D721Med (cell line): Measurements from ENCODE around the gene ALG11.
"Not testable (repeated sequence)": the region's sequence is repeated elsewhere in the genome, so short reads cannot be mapped to it uniquely, and the experiment has no call there.

ENCODE experiments used
- DNase-seq: peaks from one replicate; pipeline ENCODE4 v3.0.0; 2011; ENCODE audit warnings: low spot score; ENCODE audit not compliant: insufficient read length
- FAIRE-seq: peaks from 2 replicates; lab custom pipeline; 2011; peaks lifted over from hg19 to GRCh38; lab: Jason Lieb, UNC
- TF ChIP-seq, protein P1 (sequence below): IDR thresholded peaks from 2 replicates; pipeline ENCODE4 v1.5.1; 2012; ENCODE audit warnings: mild to moderate bottlenecking, control low read depth; ENCODE audit not compliant: insufficient read depth; ENCODE audit errors: missing control alignments

ALG11 gene

DNA sequence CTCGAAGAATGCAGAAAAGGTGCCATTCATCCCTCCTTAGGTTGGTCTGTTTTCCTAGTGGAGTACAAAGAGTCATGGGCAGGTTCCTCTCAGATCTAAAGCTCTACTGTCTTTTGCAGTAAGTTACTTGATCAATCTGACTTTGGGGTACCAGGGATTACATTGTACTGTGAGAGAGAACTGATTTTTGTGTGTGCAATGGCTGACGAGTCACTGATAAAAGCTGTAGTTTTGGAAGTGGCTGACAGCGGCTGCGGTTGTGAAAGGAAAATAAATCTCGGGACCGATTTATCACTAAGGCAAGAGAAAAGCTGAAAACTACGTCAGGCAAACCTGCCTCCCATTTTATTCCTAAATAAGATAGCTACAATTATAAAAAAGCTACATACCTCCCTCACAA, 39.2 kb downstream of the ALG11 start:
- FAIRE-seq = no peak
- DNase-seq = no peak
- TF ChIP-seq, protein P1, sequence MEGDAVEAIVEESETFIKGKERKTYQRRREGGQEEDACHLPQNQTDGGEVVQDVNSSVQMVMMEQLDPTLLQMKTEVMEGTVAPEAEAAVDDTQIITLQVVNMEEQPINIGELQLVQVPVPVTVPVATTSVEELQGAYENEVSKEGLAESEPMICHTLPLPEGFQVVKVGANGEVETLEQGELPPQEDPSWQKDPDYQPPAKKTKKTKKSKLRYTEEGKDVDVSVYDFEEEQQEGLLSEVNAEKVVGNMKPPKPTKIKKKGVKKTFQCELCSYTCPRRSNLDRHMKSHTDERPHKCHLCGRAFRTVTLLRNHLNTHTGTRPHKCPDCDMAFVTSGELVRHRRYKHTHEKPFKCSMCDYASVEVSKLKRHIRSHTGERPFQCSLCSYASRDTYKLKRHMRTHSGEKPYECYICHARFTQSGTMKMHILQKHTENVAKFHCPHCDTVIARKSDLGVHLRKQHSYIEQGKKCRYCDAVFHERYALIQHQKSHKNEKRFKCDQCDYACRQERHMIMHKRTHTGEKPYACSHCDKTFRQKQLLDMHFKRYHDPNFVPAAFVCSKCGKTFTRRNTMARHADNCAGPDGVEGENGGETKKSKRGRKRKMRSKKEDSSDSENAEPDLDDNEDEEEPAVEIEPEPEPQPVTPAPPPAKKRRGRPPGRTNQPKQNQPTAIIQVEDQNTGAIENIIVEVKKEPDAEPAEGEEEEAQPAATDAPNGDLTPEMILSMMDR = no peak

GRCh38 chr13:52053460-52053859, 41.3 kb downstream of the ALG11 start:
- FAIRE-seq (no peak), DNase-seq (no peak)
- TF ChIP-seq, protein P1 = no peak

GRCh38 chr13:52061064-52061463, 48.9 kb downstream of the ALG11 start:
- DNase-seq, FAIRE-seq: not testable (repeated sequence)

DNA sequence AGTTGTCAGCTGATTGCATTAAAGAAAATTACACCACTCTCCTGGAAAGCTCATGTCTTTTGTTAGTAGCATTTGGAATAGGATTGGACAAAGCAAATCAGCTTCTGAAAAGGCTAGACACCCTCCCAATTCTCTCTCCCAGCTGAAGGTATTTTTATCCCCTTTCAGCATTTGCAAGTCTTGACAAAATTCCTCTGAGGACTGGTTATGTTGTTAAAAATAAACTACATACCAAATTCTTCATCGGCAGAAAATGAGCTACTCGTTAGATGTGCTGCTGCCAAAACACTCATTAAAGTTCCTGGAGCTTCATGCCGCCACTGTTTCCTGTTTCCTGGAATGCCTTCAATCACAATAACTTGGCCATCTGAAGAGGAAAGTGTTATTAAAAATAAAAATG, 49.4 kb downstream of the ALG11 start:
- no peak for DNase-seq
- FAIRE-seq = no peak
- TF ChIP-seq, protein P1 = no peak

DNA sequence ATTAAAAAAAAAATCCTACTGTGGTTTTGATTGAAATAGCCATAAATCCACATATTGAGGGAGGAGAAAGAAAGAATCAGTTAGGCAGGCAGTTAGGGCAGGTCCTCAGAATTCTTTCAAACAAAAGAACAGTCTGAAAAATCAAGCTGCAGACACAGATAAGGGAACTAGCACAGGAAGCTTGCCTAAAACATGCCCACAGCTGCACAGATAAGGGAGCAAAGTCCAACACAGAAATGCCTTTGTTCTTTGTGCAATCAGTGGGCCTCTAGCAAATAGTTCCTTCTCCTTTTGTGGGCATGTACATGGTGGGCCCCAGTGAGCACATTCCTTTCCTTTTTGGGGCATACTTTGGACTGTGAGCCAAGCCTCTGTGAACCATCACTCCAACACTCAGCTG, 55.0 kb downstream of the ALG11 start:
- TF ChIP-seq, protein P1 = no peak
- no peak for DNase-seq
- no peak for FAIRE-seq

GRCh38 chr13:52070929-52071523, 58.8 kb downstream of the ALG11 start:
- DNase-seq (no peak), FAIRE-seq (peak; percentile 51)
- TF ChIP-seq, protein P1 = peak; percentile 28
